NCI-H1417 treated with DMSO at 0.1 percent for 48 hours (cell line): ENCODE results near the gene GDF2.

Experiments used
- DNase-seq: peaks from one replicate; lab custom pipeline; 2025; lab: John Stamatoyannopoulos, UW

GDF2 gene

GRCh38 chr10:47291682-47292081, 30.6 kb upstream of the GDF2 start:
- no peak for DNase-seq

- DNase-seq: no peak
These were observed 28.2 kb upstream of the GDF2 start for GRCh38 chr10:47294057-47294456.

GRCh38 chr10:47294501-47294900, 27.8 kb upstream of the GDF2 start:
- DNase-seq: no peak

- DNase-seq: no peak
These were observed 26.8 kb upstream of the GDF2 start for GRCh38 chr10:47295411-47295810.

- DNase-seq: no peak
These were observed 25.9 kb upstream of the GDF2 start for GRCh38 chr10:47296156-47296894.

GRCh38 chr10:47296941-47297340, 25.3 kb upstream of the GDF2 start:
- DNase-seq: no peak

- DNase-seq: no peak
These were observed 24.3 kb upstream of the GDF2 start for GRCh38 chr10:47297866-47298540.

GRCh38 chr10:47298715-47299114, 23.5 kb upstream of the GDF2 start:
- no peak for DNase-seq

GRCh38 chr10:47299611-47300428, 22.4 kb upstream of the GDF2 start, which contains the start of gene GDF10:
GDF10 (plus strand) TSS chr10:47300197; CDS start chr10:47300652, 455 bp downstream.
- DNase-seq: no peak

GRCh38 chr10:47300429-47300931, 21.8 kb upstream of the GDF2 start:
- DNase-seq: no peak

- no peak for DNase-seq
These were observed 20.4 kb upstream of the GDF2 start for GRCh38 chr10:47301833-47302232.

- no peak for DNase-seq
These were observed 19.1 kb upstream of the GDF2 start for GRCh38 chr10:47303105-47303504.

- DNase-seq: no peak
These were observed 18.4 kb upstream of the GDF2 start for GRCh38 chr10:47303866-47304265.

- DNase-seq: no peak
These were observed 16.7 kb upstream of the GDF2 start for GRCh38 chr10:47305566-47305965.

GRCh38 chr10:47306387-47307210, 15.7 kb upstream of the GDF2 start:
- DNase-seq: no peak

- DNase-seq: no peak
These were observed 14.9 kb upstream of the GDF2 start for GRCh38 chr10:47307381-47307780.

GRCh38 chr10:47308775-47309174, 13.5 kb upstream of the GDF2 start:
- no peak for DNase-seq

GRCh38 chr10:47309408-47310089, 12.7 kb upstream of the GDF2 start:
- DNase-seq: no peak

GRCh38 chr10:47310090-47310505, 12.2 kb upstream of the GDF2 start:
- no peak for DNase-seq

GRCh38 chr10:47311193-47311931, 10.9 kb upstream of the GDF2 start:
- no peak for DNase-seq
